GM12878 (cell line): ENCODE data around the gene USF3. TPM values are rescaled to one million over a fixed set of nuclear protein-coding genes. Genes with fewer than 3 reads are reported as not detected.

Experiments
- ATAC-seq: fragments of 200-7000 bp; cut with Tn5 transposase; 3 replicates; pipeline ENCODE4 v1.9.1; 2020; ENCODE audit warnings: mild to moderate bottlenecking, moderate library complexity
- BruUV-seq: library from RNA; stranded (reverse); fragments of 400-500 nt; replicated peaks from 2 replicates; lab custom pipeline; 2021; lab: Mats Ljungman, UMichigan
- CTCF ChIA-PET: fragments of 300-600 bp; sonication (Branson Sonifier 250); formaldehyde crosslinking; extraction: SDS; loops from one replicate; lab custom pipeline; 2021; ENCODE audit warnings: inconsistent platforms; lab: Yijun Ruan, JAX
- POLR2A ChIA-PET: fragments of 350-600 bp; formaldehyde crosslinking; extraction: SDS; loops from one replicate; lab custom pipeline; 2021; ENCODE audit warnings: inconsistent platforms; lab: Charles Lee
- RAD21 ChIA-PET: fragments of 300-600 bp; sonication (Branson Sonifier 250); formaldehyde crosslinking; loops from one replicate; lab custom pipeline; 2023; ENCODE audit warnings: antibody characterized with exemption; ENCODE audit not compliant: unreplicated experiment; lab: Charles Lee
- SMC1A ChIA-PET: fragments of 300-600 bp; sonication (Branson Sonifier 250); formaldehyde crosslinking; loops from one replicate; lab custom pipeline; 2023; ENCODE audit not compliant: unreplicated experiment, uncharacterized antibody; lab: Charles Lee
- DNase-seq: peaks from one replicate; pipeline ENCODE4 v3.0.0-alpha.2; 2011; ENCODE audit warnings: low read depth, low spot score
- FAIRE-seq: peaks from 3 replicates; lab custom pipeline; 2011; peaks lifted over from hg19 to GRCh38; lab: Jason Lieb, UNC
- H2AFZ ChIP-seq: 2 replicates; pipeline ENCODE4 v1.6.0; 2011; ENCODE audit warnings: low read depth, low read length, control low read depth; ENCODE audit not compliant: control insufficient read depth
- H3K27ac ChIP-seq: 2 replicates; pipeline ENCODE4 v1.5.1; 2011; ENCODE audit warnings: control low read depth; ENCODE audit not compliant: control insufficient read depth, insufficient read depth
- H3K27me3 ChIP-seq, 2 experiments: replicated peaks in 1 of 2; 2 replicates each; pipeline versions ENCODE4 v1.6.0 to v1.6.1; 2011; ENCODE audit warnings: low read length in 1 of 2; ENCODE audit not compliant: control insufficient read depth in 2 of 2, insufficient read depth in 2 of 2
- H3K36me3 ChIP-seq, 2 experiments: 2 replicates each; pipeline ENCODE4 v1.5.1; 2011; ENCODE audit warnings: low read length in 1 of 2; ENCODE audit not compliant: control insufficient read depth in 2 of 2, insufficient read depth in 2 of 2
- H3K4me1 ChIP-seq: 2 replicates; pipeline ENCODE4 v1.6.1; 2011; ENCODE audit warnings: mild to moderate bottlenecking, low read length, moderate library complexity, mixed read lengths; ENCODE audit not compliant: control insufficient read depth, insufficient read depth
- H3K4me2 ChIP-seq: 2 replicates; pipeline ENCODE4 v1.6.0; 2011; ENCODE audit warnings: control low read depth; ENCODE audit not compliant: control insufficient read depth, insufficient read depth
- H3K4me3 ChIP-seq: fragments of 200-600 bp; sonication (generic); 2 replicates; pipeline ENCODE4 v1.5.1; 2016
- H3K79me2 ChIP-seq: 2 replicates; pipeline ENCODE4 v1.6.0; 2011; ENCODE audit warnings: low read length; ENCODE audit not compliant: control insufficient read depth, insufficient read depth
- H3K9ac ChIP-seq: 2 replicates; pipeline ENCODE4 v1.8.0; 2011; ENCODE audit warnings: low read length, control low read depth, mixed read lengths; ENCODE audit not compliant: control insufficient read depth, insufficient read depth
- H3K9me3 ChIP-seq: replicated peaks from 3 replicates; pipeline ENCODE4 v1.5.1; 2011; ENCODE audit warnings: mild to moderate bottlenecking, low read length; ENCODE audit not compliant: control insufficient read depth, insufficient read depth
- H4K20me1 ChIP-seq: 2 replicates; pipeline ENCODE4 v1.6.0; 2011; ENCODE audit not compliant: control insufficient read depth, insufficient read depth
- CHD1 ChIP-seq: IDR thresholded peaks from 2 replicates; pipeline ENCODE4 v1.6.1; 2012; ENCODE audit warnings: low read depth, low read length, improper control_type of control experiment
- EP300 ChIP-seq, 2 experiments: fragments of 150-350 bp in 1 of 2; IDR thresholded peaks; 2 replicates each; pipeline ENCODE4 v1.6.1; 2011 to 2012; ENCODE audit warnings: low read depth in 2 of 2, low read length in 2 of 2, borderline replicate concordance in 1 of 2, improper control_type of control experiment in 1 of 2, inconsistent platforms in 1 of 2; ENCODE audit not compliant: control insufficient read depth in 1 of 2
- MTA3 ChIP-seq: IDR thresholded peaks from 2 replicates; pipeline ENCODE4 v1.6.1; 2012; ENCODE audit warnings: low read length, inconsistent platforms, borderline replicate concordance
- PML ChIP-seq: IDR thresholded peaks from 2 replicates; pipeline ENCODE4 v1.6.1; 2012; ENCODE audit warnings: low read length, inconsistent platforms
- RUNX3 ChIP-seq: IDR thresholded peaks from 2 replicates; pipeline ENCODE4 v1.6.1; 2012; ENCODE audit warnings: low read length, inconsistent platforms
- TBL1XR1 ChIP-seq: IDR thresholded peaks from 2 replicates; pipeline ENCODE4 v1.6.1; 2012; ENCODE audit warnings: low read depth, low read length, improper control_type of control experiment
- ZSCAN29 ChIP-seq: fragments of 450-650 bp; IDR thresholded peaks from 2 replicates; pipeline ENCODE4 v1.6.1; 2017; ENCODE audit warnings: mild to moderate bottlenecking, moderate library complexity
- WGBS: methylation state at CpG from one replicate; pipeline ENCODE4 v1.1.6; 2016; ENCODE audit warnings: low lambda C conversion rate; ENCODE audit not compliant: insufficient replicate concordance, insufficient coverage; ENCODE audit errors: missing lambda C conversion rate; 5-methylcytosine and 5-hydroxymethylcytosine counted together
- in situ Hi-C: fragments of 300-500 bp; cut with MboI; formaldehyde crosslinking; loops from 9 replicates; pipeline ENCODE4 v1.14.3; 2018; ENCODE audit warnings: mixed read lengths
- intact Hi-C: fragments of 100-400 bp; cut with micrococcal nuclease; formaldehyde crosslinking; loops from one replicate; pipeline ENCODE4 v1.14.2; 2022; ENCODE audit not compliant: unreplicated experiment
- polyA plus RNA-seq, 11 experiments: library from polyadenylated mRNA; depleted of rRNA in 4 of 11; unstranded in 6 of 11; stranded (reverse) in 5 of 11; fragments of >200 nt; fragmentation: Nextera tagmentation in 4 of 11; fragmentation: Illumina TruSeq in 1 of 11; extraction: Ambion mirVana in 4 of 11; extraction: Trizol in 1 of 11; gene quantifications; 1 replicate in 1 of 11; 2 replicates in 10 of 11; pipeline versions ENCODE4 v1.2.1 to v1.2.3, GENCODE V29; 2011 to 2016; ENCODE audit warnings: inconsistent platforms in 2 of 11, missing spikeins in 2 of 11, low read depth in 1 of 11
- total RNA-seq, 4 experiments: library from RNA; depleted of rRNA in 3 of 4; stranded (reverse); fragments of >200 nt in 3 of 4; fragmentation: Illumina TruSeq in 1 of 4; extraction: Trizol in 1 of 4; gene quantifications; 2 replicates each; pipeline versions ENCODE4 v1.2.1 to v1.2.3, GENCODE V29; 2013 to 2021
- TF ChIP-seq, protein P1 (sequence below): IDR thresholded peaks from 2 replicates; pipeline ENCODE4 v1.6.1; 2011; ENCODE audit warnings: low read depth, mild to moderate bottlenecking, low read length, moderate library complexity, borderline replicate concordance; ENCODE audit errors: extremely low read depth

USF3 gene
- total and polyA plus RNA-seq, 10 of the 15 experiments (the other 5 are each of a cell fraction or from before 2014, with no cell fraction given): 3.1 to 15.9 (median 7.8) TPM

DNA sequence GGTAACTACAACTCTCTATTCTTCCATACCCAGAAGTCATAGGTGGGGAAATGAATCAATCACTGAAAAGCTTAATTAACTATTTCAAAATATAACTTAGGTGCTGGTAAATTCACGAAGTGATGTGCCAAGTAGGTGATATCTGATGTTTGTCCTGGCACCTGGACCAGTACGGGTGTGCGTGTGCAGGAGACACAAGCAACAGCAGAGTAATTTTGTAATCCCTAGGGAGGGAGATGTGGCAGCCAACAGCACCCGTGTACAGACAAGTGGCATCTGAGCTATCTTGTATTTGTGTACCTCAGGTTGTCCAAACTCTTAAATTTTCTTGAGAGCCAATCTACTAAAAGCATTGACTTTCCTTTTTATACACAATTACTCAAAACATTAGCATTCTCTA is 22.8 kb downstream of the USF3 start:
- Histone ChIP-seq H3K79me2 (no peaks in the 10 kb centered on the region), H3K4me3 (no peak overlapping the region), H3K36me3 (peaks cover 0 to 7% of the 10 kb centered on the region in 2 experiments; a peak in 1 of 4 replicates), H3K9me3 (no peaks in the 10 kb centered on the region), H3K9ac (no peak overlapping the region), H3K27me3 (no peaks in the 10 kb centered on the region), H3K4me1 (no peaks in the 10 kb centered on the region), H2AFZ (no peak overlapping the region), H3K27ac (no peak overlapping the region), H3K4me2 (no peak overlapping the region), H4K20me1 (no peaks in the 10 kb centered on the region)
- DNase-seq (no peak), ATAC-seq (no peak), FAIRE-seq (no peak)
- SMC1A ChIA-PET: interaction anchor here (1.7 kb wide), 2 partner anchors 11 to 61 kb away, joined by 4 read pairs; no protein-coding TSS in a partner anchor
- intact Hi-C loops (no loop called here), in situ Hi-C loops (no loop called here)
- CTCF ChIA-PET: interaction anchor here (0.7 kb wide), 1 partner anchor 122 kb away, joined by 3 read pairs; no protein-coding TSS in a partner anchor
- RAD21 ChIA-PET: no interaction called here
- BruUV-seq: no TSS peak
- POLR2A ChIA-PET: no interaction called here
- WGBS: 71% methylated on average over 4 of the region's 4 CpGs
- no peak for TF ChIP-seq ZSCAN29
- TF ChIP-seq EP300 (IDR thresholded peaks at IDR 0.05; ENCODE audit: borderline replicate concordance in 1 of 2, control insufficient read depth in 1 of 2, low read depth in 2 of 2, low read length in 2 of 2): no peak
- no peak for TF ChIP-seq PML
- TF ChIP-seq MTA3: no peak
- TF ChIP-seq, protein P1, sequence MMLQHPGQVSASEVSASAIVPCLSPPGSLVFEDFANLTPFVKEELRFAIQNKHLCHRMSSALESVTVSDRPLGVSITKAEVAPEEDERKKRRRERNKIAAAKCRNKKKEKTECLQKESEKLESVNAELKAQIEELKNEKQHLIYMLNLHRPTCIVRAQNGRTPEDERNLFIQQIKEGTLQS: no peak

DNA sequence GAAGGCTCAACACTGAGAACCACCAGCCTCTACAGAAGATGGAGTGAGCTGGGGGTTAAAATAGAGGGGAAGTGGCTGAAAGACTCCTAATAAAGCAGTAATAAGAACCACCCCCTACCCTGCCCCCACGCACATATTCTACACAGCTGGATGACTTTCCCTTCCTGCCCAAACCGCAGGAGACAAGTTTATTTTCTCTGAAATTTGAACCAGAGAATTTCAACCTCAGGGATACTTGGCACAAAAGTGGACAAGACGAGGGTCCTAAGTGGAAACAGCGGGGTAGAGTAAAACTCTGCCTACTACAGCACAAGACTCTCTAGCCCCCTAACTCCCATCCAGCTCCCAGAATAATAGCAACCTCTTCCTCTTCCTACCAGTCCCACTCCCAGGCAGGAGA is 28.4 kb downstream of the USF3 start:
- Histone ChIP-seq H3K9me3 (no peaks in the 10 kb centered on the region), H3K36me3 (peaks cover 0 to 3% of the 10 kb centered on the region in 2 experiments; a peak in 1 of 4 replicates), H4K20me1 (no peaks in the 10 kb centered on the region), H3K9ac (no peak overlapping the region), H3K27me3 (no peaks in the 10 kb centered on the region), H3K27ac (no peak overlapping the region), H3K4me1 (no peaks in the 10 kb centered on the region), H2AFZ (no peak overlapping the region), H3K79me2 (no peaks in the 10 kb centered on the region), H3K4me2 (no peak overlapping the region)
- TSS peak; percentile 22 for BruUV-seq
- ChIA-PET SMC1A (interaction anchor here (0.6 to 1.5 kb wide), 5 partner anchors 10 to 77 kb away, joined by 3 to 4 read pairs (median 4); no protein-coding TSS in a partner anchor), POLR2A (interaction anchor here (0.6 kb wide), 1 partner anchor 21 kb away, joined by 3 read pairs; no protein-coding TSS in a partner anchor), RAD21 (interaction anchor here (0.7 kb wide), 1 partner anchor 260 kb away, joined by 3 read pairs; no protein-coding TSS in a partner anchor), CTCF (interaction anchor here (0.9 to 1.4 kb wide), 3 partner anchors 90 to 175 kb away, joined by 3 to 4 read pairs (median 3); no protein-coding TSS in a partner anchor)
- 59% methylated on average over 4 of the region's 4 CpGs for WGBS
- intact Hi-C loops (no loop called here), in situ Hi-C loops (no loop called here)
- no peak for DNase-seq
- ATAC-seq: no peak; the same call in 2 of the 3 replicates
- FAIRE-seq: no peak
- TF ChIP-seq RUNX3 (peak; percentile 41), CHD1 (no peak), TBL1XR1 (no peak)
- TF ChIP-seq, all 136 proteins: peak for 1
- H3K4me3 ChIP-seq: no peak overlapping the region
